Body of pancreas (tissue), 4 donors: Measurements from ENCODE around the gene GPLD1. TPM values are rescaled to one million over a fixed set of nuclear protein-coding genes. Genes with fewer than 3 reads are reported as not detected.

Experiments
- ATAC-seq: fragments of 150-250 bp; one replicate; pipeline ENCODE4 v1.9.1; 2016
- DNase-seq, 4 donors: peaks; one replicate each; pipeline ENCODE4 v3.0.0-alpha.2; 2019
- H3K27ac ChIP-seq, 4 donors: fragments of 200-600 bp; sonication (generic); 1 replicate in 3 of 4; 2 replicates in 1 of 4; pipeline versions ENCODE4 v1.5.1 to v1.6.1; 2016 to 2019; ENCODE audit warnings: mild to moderate bottlenecking in 1 of 4, mixed read lengths in 1 of 4, moderate library complexity in 1 of 4
- H3K27me3 ChIP-seq, 2 donors: fragments of 200-600 bp; sonication (generic); one replicate each; pipeline ENCODE4 v1.6.0; 2016; ENCODE audit warnings: mild to moderate bottlenecking in 1 of 2
- H3K36me3 ChIP-seq, 2 donors: fragments of 200-600 bp; sonication (generic); replicated peaks in 1 of 2; 2 replicates each; pipeline ENCODE4 v1.5.1; 2016; ENCODE audit warnings: low read depth in 2 of 2; ENCODE audit not compliant: insufficient read depth in 1 of 2
- H3K4me1 ChIP-seq: fragments of 200-600 bp; sonication (generic); one replicate; pipeline ENCODE4 v1.6.0; 2016
- H3K4me3 ChIP-seq, 2 donors: fragments of 200-600 bp; sonication (generic); 1 replicate in 1 of 2; 2 replicates in 1 of 2; pipeline ENCODE4 v1.5.1; 2016 to 2019
- H3K9me3 ChIP-seq, 3 donors: fragments of 200-600 bp; sonication (generic); 1 replicate in 2 of 3; 2 replicates in 1 of 3; pipeline ENCODE4 v1.5.1; 2016
- CTCF ChIP-seq, 7 experiments: fragments of 450-650 bp in 4 of 7; fragments of 200-600 bp in 3 of 7; sonication (generic) in 3 of 7; IDR thresholded peaks; one replicate each; pipeline ENCODE4 v1.5.1; 2016 to 2019; ENCODE audit warnings: antibody characterized with exemption in 7 of 7
- POLR2A ChIP-seq, 3 donors: fragments of 450-650 bp; IDR thresholded peaks; one replicate each; pipeline ENCODE4 v1.6.1; 2016; ENCODE audit warnings: antibody characterized with exemption in 3 of 3, mild to moderate bottlenecking in 2 of 3
- WGBS, 2 donors: methylation state at CpG; one replicate each; pipeline ENCODE4 v1.1.5; 2017; 5-methylcytosine and 5-hydroxymethylcytosine counted together
- intact Hi-C: fragments of 100-400 bp; cut with DNase I; formaldehyde crosslinking; loops from one replicate; pipeline ENCODE4 v1.15.1; 2023
- total RNA-seq, 2 donors: library from RNA; depleted of rRNA; stranded (reverse); fragments of >200 nt; gene quantifications; one replicate each; pipeline ENCODE4 v1.1.0, GENCODE V29; 2016

Gene GPLD1
- total RNA-seq, 2 donors from 2014 or later = 0.66 to 2.6 TPM

- Histone ChIP-seq H3K36me3 (no peaks in the 10 kb centered on the region), H3K27ac (no peak overlapping the region), H3K9me3 (no peaks in the 10 kb centered on the region), H3K4me1 (peaks cover 5% of the 10 kb centered on the region), H3K27me3 (no peaks in the 10 kb centered on the region), H3K4me3 (no peak overlapping the region)
- ATAC-seq = no peak
- WGBS, 2 donors = 35 to 40% methylated on average over 1 of the region's 1 CpG
- intact Hi-C loops = no loop called here
- DNase-seq = no peak
- TF ChIP-seq POLR2A (IDR thresholded peaks at IDR 0.05) = no peak
These were observed 91.7 kb downstream of the GPLD1 start for GRCh38 chr6:24397631-24398030.

- no peaks in the 10 kb centered on the region for H3K27me3 ChIP-seq
- 74 to 80% methylated on average over 1 of the region's 1 CpG for WGBS, 2 donors
- ATAC-seq = no peak
- no peaks in the 10 kb centered on the region for H3K9me3 ChIP-seq
- DNase-seq = no peak
- intact Hi-C loops = no loop called here
- TF ChIP-seq POLR2A (IDR thresholded peaks at IDR 0.05) = no peak
- TF ChIP-seq CTCF (IDR thresholded peaks at IDR 0.05) = no peak
- no peaks in the 10 kb centered on the region for H3K36me3 ChIP-seq
- H3K27ac ChIP-seq = no peak overlapping the region
- no peaks in the 10 kb centered on the region for H3K4me1 ChIP-seq
- H3K4me3 ChIP-seq = no peak overlapping the region
These were observed 92.6 kb downstream of the GPLD1 start for GRCh38 chr6:24396824-24397223.

GRCh38 chr6:24394780-24395437 lies 94.5 kb downstream of the GPLD1 start:
- H3K4me3 ChIP-seq = no peak overlapping the region
- ATAC-seq (peak; percentile 30), DNase-seq (no peak)
- no peaks in the 10 kb centered on the region for H3K9me3 ChIP-seq
- no peak for TF ChIP-seq POLR2A (IDR thresholded peaks at IDR 0.05)
- TF ChIP-seq CTCF (IDR thresholded peaks at IDR 0.05) = no peak
- no peaks in the 10 kb centered on the region for H3K27me3 ChIP-seq
- H3K27ac ChIP-seq = no peak overlapping the region
- 75 to 83% methylated on average over 4 of the region's 4 CpGs for WGBS, 2 donors
- intact Hi-C loops = loop anchor here (5.0 kb wide), 1 partner anchor 108 kb away; no protein-coding TSS in a partner anchor
- H3K4me1 ChIP-seq = no peaks in the 10 kb centered on the region
- no peaks in the 10 kb centered on the region for H3K36me3 ChIP-seq

GRCh38 chr6:24394061-24394779 lies 95.2 kb downstream of the GPLD1 start:
- intact Hi-C loops = loop anchor here (5.0 kb wide), 1 partner anchor 107 kb away; no protein-coding TSS in a partner anchor
- no peak for ATAC-seq

More at GRCh38 chr6:24394061-24394779, 95.2 kb downstream of the GPLD1 start:
- 78 to 93% methylated on average over 2 of the region's 2 CpGs for WGBS, 2 donors
- no peak overlapping the region for H3K27ac ChIP-seq
- H3K27me3 ChIP-seq = no peaks in the 10 kb centered on the region
- H3K4me1 ChIP-seq = no peaks in the 10 kb centered on the region
- no peak overlapping the region for H3K4me3 ChIP-seq
- DNase-seq = no peak
- TF ChIP-seq POLR2A (IDR thresholded peaks at IDR 0.05) (no peak), CTCF (IDR thresholded peaks at IDR 0.05) (no peak)
- H3K9me3 ChIP-seq = no peaks in the 10 kb centered on the region
- H3K36me3 ChIP-seq = no peaks in the 10 kb centered on the region
